Measurements from ENCODE around the gene BRD4.

BRD4 gene

DNA sequence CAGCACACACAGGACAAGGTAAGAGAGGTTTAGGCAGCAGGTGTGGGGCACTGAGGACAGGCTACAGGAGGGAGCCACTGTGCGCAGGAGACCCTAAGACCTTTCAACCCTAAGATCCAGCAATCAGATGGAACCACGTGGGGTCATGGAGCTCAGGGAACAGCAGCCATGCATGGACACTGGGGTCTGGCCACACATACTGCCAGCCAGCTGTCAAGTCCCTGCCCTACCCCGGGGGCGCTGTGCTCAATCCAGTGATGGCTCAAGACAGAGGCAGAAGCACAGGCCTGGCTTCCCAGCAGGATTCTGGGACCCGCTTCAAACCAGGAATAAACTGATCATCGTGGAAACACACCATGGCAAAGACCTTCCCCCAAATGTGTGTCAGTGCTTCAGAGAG lies 74.6 kb downstream of the BRD4 start:
- Histone ChIP-seq H3K27me3 (ENCODE audit: insufficient read depth, low read depth, severe bottlenecking) (no peaks in the 10 kb centered on the region), H3K36me3 (peaks cover 95% of the 10 kb centered on the region), H3K4me3 (ENCODE audit: low read depth, low read length) (no peak overlapping the region), H3K27ac (no peak overlapping the region), H3K9me3 (ENCODE audit: severe bottlenecking) (no peaks in the 10 kb centered on the region)
- no peak for DNase-seq
- TF ChIP-seq, protein P1, sequence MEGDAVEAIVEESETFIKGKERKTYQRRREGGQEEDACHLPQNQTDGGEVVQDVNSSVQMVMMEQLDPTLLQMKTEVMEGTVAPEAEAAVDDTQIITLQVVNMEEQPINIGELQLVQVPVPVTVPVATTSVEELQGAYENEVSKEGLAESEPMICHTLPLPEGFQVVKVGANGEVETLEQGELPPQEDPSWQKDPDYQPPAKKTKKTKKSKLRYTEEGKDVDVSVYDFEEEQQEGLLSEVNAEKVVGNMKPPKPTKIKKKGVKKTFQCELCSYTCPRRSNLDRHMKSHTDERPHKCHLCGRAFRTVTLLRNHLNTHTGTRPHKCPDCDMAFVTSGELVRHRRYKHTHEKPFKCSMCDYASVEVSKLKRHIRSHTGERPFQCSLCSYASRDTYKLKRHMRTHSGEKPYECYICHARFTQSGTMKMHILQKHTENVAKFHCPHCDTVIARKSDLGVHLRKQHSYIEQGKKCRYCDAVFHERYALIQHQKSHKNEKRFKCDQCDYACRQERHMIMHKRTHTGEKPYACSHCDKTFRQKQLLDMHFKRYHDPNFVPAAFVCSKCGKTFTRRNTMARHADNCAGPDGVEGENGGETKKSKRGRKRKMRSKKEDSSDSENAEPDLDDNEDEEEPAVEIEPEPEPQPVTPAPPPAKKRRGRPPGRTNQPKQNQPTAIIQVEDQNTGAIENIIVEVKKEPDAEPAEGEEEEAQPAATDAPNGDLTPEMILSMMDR (IDR thresholded peaks at IDR 0.05; ENCODE audit: low read depth, low read length): no peak

DNA sequence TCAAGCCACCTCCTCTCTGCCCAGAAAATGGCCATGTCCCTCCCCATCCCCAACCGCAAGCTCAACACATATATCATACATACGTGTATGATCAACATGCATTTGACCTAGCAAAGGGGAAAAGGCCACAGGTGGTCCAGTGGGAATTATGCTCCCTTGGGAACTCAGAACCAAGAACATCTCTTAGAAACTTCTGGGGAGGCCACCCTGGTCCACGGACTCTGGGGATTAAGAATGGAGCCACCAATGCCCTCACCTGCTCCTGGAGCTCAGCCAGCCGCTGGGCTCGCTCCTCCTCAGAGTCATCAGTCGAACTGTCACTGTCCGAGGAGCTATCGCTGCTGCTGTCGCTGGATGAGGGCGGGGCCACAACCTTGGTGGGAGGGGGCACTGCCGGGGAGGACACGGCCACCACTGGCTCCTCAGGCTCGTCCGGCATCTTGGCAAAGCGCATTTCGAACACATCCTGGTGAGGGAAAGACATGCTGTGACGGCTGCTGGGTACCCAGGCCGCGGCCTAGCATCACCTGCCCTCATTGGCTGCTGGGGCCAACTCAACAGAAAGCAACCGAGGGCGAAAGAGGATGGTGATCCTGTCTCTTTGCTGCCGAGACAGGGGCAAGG lies 75.5 kb downstream of the BRD4 start:
- H3K36me3 ChIP-seq: peaks cover 97% of the 10 kb centered on the region
- TF ChIP-seq, protein P1 (IDR thresholded peaks at IDR 0.05; ENCODE audit: low read depth, low read length): no peak
- H3K27me3 ChIP-seq (ENCODE audit: insufficient read depth, low read depth, severe bottlenecking): no peaks in the 10 kb centered on the region
- DNase-seq: no peak
- no peak overlapping the region for H3K27ac ChIP-seq
- H3K9me3 ChIP-seq (ENCODE audit: severe bottlenecking): no peaks in the 10 kb centered on the region
- H3K4me3 ChIP-seq (ENCODE audit: low read depth, low read length): no peak overlapping the region

DNA sequence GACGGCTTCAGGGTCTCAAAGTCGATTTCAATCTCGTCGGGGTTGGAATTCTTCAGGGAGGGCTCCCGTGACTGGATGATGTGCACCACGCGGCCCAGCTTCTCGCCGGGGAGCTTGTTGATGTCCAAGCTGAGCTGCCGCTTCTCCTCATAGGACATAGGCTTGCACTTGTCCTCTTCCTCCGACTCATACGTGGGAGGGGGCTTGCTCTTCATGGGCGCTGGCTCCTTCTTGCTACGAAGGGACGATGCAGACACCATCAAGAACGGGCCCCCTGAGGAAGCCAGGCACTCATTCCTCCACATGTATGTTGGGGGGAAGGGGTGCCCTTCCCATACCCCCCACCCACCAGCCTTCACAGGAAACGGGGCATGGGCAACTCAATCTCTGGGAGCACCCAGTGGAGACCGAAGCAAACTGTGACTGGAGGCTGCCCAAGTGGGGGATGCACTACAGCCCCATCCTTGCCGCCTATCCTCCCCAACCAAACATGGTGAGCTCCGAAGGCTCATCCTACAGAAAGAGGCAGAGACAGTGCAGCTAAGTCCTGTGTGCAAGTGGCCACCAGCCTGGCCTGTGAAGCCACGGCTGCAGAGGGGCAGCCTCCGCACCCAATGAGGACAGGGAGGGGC lies 76.9 kb downstream of the BRD4 start:
- TF ChIP-seq, protein P1 (IDR thresholded peaks at IDR 0.05; ENCODE audit: low read depth, low read length): no peak
- DNase-seq: no peak
- H3K36me3 ChIP-seq: peaks cover 96% of the 10 kb centered on the region

DNA sequence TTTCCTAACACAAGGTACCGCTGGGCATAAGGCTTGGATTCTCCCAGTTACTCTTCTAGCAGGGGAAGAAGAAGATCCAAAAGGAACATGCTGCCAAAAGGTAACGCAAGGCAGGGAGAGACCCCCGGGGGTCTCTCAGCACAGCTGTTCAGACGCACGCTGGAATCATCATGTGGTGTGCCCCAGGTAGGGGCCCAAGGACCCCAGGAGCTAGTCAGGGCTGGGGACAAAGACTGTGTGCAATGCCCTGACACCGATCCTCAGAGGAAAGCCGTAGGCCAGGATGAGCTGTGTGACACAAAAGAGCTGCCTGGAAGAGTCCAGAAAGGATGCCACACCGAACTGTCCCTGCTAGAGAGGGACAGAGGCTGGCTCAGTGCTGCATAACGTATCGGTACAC lies 77.8 kb downstream of the BRD4 start:
- Histone ChIP-seq H3K27ac (no peak overlapping the region), H3K9me3 (ENCODE audit: severe bottlenecking) (no peaks in the 10 kb centered on the region), H3K4me3 (ENCODE audit: low read depth, low read length) (no peak overlapping the region), H3K27me3 (ENCODE audit: insufficient read depth, low read depth, severe bottlenecking) (no peaks in the 10 kb centered on the region), H3K36me3 (peaks cover 93% of the 10 kb centered on the region)
- no peak for DNase-seq
- TF ChIP-seq, protein P1 (IDR thresholded peaks at IDR 0.05; ENCODE audit: low read depth, low read length): no peak

More for the DNA sequence above, 76.9 kb downstream of the BRD4 start:
- H3K9me3 ChIP-seq (ENCODE audit: severe bottlenecking): no peaks in the 10 kb centered on the region
- no peak overlapping the region for H3K27ac ChIP-seq
- H3K4me3 ChIP-seq (ENCODE audit: low read depth, low read length): no peak overlapping the region
- no peaks in the 10 kb centered on the region for H3K27me3 ChIP-seq (ENCODE audit: insufficient read depth, low read depth, severe bottlenecking)

DNA sequence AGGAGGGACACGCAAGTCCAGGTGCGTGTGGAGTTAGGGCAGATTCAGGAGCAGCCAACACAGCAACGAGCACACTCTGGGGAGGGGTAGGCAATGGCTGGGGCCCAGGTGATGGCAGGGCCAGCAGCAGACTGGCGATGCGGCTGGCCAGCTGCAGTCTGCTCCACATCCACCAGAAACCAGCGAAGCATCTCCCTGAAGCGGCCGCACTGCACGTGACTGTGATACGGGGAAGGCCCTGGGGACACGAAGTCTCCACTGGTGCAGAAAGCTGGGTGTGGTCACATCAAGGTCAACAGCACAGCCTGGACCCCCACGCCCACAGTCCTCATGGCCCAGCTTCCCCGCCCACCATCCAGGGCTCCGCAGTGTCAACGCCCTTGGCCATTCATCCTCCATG lies 78.8 kb downstream of the BRD4 start:
- Histone ChIP-seq H3K9me3 (ENCODE audit: severe bottlenecking) (no peaks in the 10 kb centered on the region), H3K27me3 (ENCODE audit: insufficient read depth, low read depth, severe bottlenecking) (no peaks in the 10 kb centered on the region), H3K36me3 (peaks cover 93% of the 10 kb centered on the region), H3K27ac (no peak overlapping the region), H3K4me3 (ENCODE audit: low read depth, low read length) (no peak overlapping the region)
- DNase-seq: no peak
- TF ChIP-seq, protein P1 (IDR thresholded peaks at IDR 0.05; ENCODE audit: low read depth, low read length): no peak

Measured in WERI-Rb-1 (cell line).